8988T (cell line): ENCODE results near the gene CNDP2.
"Not testable (repeated sequence)": the region's sequence is repeated elsewhere in the genome, so short reads cannot be mapped to it uniquely, and the experiment has no call there.

Experiments
- DNase-seq: peaks from one replicate; pipeline ENCODE4 v3.0.0; 2011

Gene CNDP2

DNA sequence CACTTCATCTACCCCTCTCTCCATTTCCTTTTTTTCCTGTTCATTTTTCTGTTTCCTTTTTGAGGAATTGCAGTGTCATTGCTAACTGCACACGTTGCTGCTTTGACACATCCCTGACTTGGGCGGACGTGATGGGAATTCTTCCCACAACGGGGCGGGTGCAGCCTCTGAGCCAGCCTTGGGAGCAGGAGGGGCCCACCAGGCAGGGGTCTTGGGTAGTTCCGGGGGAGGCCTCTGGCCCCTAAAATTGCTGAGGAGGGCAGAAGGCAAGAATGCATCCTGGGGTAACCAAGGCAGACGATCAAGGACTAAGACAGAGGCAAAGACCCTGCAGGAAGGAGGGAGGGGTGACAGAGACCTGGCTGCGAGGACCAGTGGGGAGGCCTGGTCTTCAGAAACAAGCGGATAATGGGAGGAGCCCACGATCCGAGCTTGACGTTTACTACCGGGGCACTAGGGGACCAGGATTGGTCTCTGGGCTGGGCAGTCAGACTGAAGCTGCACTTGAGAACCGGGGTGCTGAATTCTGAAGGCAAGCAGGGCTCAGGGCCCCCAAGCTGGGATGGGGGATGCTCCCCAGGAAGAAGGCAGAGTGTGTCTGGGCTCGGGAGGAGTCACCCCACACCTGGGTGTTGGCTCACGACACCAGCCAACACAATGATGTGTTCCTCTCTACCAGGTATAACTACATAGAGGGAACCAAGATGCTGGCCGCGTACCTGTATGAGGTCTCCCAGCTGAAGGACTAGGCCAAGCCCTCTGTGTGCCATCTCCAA, 23.3 kb downstream of the CNDP2 start:
- no peak for DNase-seq

GRCh38 chr18:74520096-74520833, 24.1 kb downstream of the CNDP2 start:
- DNase-seq = no peak

DNA sequence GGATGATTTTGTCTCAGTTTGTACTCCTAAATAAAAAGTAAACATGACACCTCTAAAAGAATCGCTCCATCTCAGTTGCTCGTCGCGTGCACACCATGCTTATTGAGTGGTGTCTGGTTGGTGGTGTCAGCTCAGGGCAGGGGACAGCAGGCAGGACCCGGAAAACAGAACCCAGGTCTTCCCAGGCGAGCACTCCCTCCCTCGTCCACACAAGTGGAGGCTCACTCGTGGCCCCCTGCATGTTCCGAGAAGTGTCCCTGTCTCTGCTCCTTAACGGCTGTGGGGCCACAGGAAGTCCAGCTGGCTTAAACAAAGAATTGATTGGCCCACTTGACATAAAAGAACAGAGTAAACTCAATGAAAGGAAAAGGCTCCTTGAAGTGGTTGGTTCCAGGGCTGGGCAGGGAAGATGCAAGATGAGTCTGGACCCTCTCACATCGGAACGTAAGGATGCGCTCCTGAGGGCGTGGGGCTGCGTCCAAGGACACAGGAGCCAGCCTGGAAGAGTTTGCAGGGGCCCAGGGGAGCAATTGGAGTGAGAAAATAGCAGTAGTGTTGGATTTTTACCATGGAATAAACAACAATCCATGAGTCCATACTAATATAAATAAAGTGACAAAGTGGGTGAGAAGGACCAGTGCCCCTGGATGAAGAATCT, 25.0 kb downstream of the CNDP2 start:
- DNase-seq = no peak

GRCh38 chr18:74522635-74523548, 26.7 kb downstream of the CNDP2 start:
- no peak for DNase-seq

DNA sequence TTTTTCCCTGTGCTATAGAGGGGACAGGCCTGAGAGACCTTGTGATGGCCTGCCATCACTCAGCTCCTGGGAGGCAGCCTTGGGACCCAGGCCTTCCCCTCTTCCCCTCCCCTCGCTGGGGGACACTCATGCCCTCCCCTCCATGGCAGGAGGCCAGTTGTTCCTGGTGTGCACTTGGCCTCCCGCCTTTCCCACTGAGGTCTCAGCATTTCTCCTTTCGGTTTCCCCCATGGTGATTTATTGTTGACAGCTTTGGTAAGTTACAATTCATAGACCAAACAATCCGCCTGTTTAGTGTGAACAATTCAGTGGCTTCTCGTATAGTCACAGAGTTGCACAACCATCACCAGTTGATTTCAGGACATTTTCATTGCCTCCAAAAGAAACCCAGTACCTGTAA, 27.9 kb downstream of the CNDP2 start:
- no peak for DNase-seq

DNA sequence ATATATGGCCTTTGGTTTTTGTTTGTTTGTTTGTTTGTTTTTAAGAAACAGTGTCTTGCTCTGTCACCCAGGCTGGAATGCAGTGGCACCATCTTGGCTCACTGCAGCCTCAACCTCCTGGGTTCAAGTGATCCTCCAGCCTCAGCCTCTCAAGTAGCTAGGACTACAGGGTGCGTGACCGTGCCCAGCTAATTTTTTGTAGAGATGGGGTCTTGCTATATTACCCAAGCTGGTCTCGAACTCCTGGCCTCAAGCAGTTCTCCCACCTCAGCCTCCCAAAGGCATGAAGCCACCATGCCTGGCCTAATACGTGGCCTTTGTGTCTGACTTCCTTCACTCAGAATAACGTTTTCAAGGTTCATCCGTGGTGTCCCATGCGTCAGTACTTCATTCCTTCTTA, 28.8 kb downstream of the CNDP2 start:
- DNase-seq = not testable (repeated sequence)

GRCh38 chr18:74525741-74526140, 29.6 kb downstream of the CNDP2 start:
- DNase-seq = no peak

GRCh38 chr18:74526488-74526887, 30.3 kb downstream of the CNDP2 start:
- no peak for DNase-seq

DNA sequence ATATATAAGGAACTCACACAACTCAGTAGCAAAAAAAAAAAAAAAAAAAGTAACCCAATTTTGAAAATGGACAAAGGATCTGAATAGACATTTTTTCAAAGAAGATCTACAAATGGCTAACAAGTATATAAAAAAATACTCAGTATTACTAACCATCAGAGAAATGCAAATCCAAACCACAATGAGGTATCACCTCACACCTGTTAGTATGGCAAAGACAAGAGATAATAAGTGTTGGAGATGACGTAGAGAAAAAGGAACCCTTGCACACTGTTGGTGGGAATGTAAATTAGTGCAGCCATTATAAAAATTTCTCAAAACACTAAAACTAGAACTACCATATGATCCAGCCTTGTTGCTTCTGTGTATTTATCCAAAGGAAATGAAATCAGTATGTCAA, 32.3 kb downstream of the CNDP2 start:
- no peak for DNase-seq

DNA sequence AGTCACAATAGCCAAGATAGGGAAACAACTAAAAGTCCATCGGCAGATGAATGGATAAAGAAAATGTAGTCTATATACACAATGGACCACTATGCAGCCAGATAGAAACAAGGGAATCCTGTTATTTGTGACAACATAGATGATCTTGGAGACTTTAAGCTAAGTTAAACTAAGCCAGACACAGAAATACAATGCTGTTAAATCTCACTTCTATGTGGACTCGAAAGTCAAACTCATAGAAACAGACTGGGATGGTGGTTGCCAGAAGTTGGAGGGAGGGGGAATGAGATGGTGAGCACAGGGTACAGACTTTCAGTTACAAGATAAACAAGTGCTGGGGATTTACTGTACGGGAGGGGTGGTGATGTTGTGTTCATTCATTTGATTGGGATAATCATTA, 32.8 kb downstream of the CNDP2 start:
- DNase-seq = no peak

GRCh38 chr18:74529378-74529777, 33.2 kb downstream of the CNDP2 start:
- DNase-seq = no peak

DNA sequence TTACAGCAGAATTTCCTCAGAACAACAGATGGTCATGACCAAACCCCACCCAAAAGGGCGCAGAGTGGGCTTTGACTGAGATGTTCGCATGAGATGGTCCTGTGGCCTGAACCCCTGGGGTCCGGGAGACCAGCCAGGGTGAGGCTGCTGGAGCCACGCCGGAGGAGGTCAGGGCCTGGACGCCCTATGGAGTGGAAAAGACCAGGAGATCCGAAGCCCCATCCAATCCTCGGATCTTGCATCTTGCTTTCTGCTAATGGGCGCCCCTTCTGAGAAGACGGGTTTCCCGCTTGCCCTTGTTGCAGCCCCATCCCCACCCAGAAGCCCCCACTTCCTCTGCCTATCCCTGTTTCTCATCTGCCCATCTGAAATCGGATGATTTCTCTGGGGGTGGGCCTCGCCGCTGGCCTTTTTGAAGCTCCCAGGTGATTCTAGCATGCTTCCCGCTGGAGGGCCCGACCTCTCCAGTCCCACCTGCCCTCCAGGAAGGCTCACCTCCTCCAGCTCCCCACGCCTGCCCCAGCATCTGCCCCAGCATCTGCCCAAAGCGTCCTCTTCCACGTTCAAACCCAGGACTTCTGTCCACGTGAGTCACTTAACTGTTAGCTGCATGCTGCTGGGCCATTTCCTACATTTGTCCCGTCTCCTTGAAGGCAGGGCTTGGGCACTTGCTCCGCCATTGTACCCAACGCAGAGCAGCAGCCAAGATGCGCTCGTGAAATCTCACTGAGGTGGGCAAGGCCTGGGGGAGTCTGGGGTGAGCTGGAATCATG, 33.8 kb downstream of the CNDP2 start:
- no peak for DNase-seq

- no peak for DNase-seq
Measured at GRCh38 chr18:74530584-74530862, 34.4 kb downstream of the CNDP2 start.

DNA sequence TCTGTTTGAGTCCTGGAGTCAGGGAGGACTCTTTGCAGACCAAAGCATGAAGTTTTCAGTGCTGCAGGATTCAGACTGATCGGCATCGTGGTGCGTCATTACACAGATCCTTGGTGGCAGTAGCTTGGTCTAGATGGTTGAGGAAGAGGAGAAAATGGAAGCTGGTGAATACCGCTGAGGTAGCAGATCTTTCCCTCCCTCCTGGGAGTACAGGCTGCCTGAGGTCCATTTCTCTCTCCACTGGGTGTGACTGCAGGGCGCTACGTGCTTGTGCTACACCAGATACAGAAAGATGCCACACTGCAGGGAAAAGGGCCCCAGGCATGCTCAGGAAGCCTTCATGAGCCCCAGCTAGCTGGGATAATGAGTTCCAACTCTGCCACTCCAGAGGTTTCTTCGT, 34.9 kb downstream of the CNDP2 start:
- DNase-seq = no peak

DNA sequence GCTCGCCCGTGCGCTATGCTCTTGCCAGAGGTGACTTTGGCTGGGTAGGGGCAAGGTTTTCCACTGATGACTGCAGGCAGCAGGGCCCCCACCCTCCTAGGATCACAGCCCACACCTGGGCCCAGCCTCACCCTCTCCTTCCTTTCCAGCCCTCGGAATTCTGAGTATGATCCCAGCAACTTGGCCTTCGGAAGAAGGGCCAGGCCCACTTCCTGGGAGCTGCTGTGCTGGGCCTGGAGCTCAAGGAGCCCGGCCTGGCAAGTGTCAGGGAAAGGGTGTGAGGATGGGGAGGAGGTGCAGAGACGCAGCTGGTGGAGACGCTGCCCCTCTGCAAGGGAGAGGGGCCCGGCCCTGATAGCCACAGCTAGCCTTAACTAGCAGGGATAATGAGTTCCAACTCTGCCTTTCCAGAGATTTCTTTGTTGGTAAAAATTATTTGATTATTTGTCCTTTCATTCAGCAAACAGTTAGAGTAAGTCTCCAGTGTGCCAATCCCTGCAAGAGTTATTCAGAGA, 36.4 kb downstream of the CNDP2 start:
- no peak for DNase-seq

- DNase-seq = no peak
Measured at GRCh38 chr18:74533666-74534065, 37.5 kb downstream of the CNDP2 start.

- no peak for DNase-seq
Measured at GRCh38 chr18:74534150-74534969, 38.2 kb downstream of the CNDP2 start, which contains the start of gene CNDP1. CNDP1 (plus strand) TSS chr18:74534500; CDS start chr18:74534668, 168 bp downstream.

- no peak for DNase-seq
Measured at GRCh38 chr18:74534981-74535649, 39.0 kb downstream of the CNDP2 start.

- DNase-seq = no peak
Measured at GRCh38 chr18:74539289-74539688, 43.1 kb downstream of the CNDP2 start.

DNA sequence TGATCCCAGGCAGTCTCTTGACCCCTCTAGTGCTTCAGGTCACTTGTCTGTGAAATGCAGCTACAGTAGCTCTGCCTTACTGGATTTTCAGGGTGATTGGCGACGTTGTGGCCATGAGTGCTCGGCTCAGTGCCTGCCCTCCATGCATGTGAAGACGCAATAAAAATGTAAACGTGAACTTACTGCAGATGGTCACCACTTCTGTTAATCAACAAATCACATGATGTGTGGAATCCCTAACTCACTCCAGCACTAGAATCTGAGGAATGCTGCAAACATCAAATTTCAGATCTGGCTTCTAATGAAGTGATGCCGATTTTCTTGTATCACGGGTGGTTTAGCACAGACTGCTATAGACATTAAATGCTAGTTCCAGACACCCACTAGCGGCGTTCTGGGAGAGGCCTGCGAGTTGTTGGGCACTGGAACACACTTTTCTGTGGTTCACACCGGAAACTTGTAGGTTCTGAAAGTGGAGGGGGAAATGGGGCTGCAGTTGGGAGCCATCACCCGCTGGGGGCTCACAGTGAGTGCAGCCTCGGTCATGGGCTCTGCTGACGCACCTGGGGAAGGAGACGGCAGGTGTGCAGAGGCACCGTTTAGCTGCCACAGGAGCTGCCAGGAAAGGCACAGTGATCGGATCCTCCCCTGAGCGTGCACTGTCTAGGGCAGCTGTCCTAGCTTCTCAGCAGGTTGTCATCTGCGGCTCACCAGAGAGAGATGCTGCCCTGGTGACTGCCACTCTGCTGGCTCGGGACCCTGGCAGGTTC, 44.7 kb downstream of the CNDP2 start:
- no peak for DNase-seq
